A549 (cell line): ENCODE results near the gene FGF8. TPM values are rescaled to one million over a fixed set of nuclear protein-coding genes. Genes with fewer than 3 reads are reported as not detected.

Experiments used
- ATAC-seq, 2 experiments: fragments of 200-7000 bp in 1 of 2; fragments of >200 bp in 1 of 2; cut with Nextera tagmentation in 1 of 2; cut with Tn5 transposase in 1 of 2; 3 replicates each; pipeline versions ENCODE4 v1.8.0 to v1.9.1; 2018 to 2020; ENCODE audit warnings: mild to moderate bottlenecking in 1 of 2, moderate library complexity in 1 of 2
- CTCF ChIA-PET: fragments of 300-600 bp; sonication (Branson Sonifier 250); formaldehyde crosslinking; extraction: SDS; loops from one replicate; lab custom pipeline; 2021; ENCODE audit warnings: antibody characterized with exemption, inconsistent platforms; lab: Yijun Ruan, JAX
- POLR2A ChIA-PET: fragments of 350-600 bp; formaldehyde crosslinking; extraction: SDS; loops from one replicate; lab custom pipeline; 2021; ENCODE audit warnings: antibody characterized with exemption, inconsistent platforms; lab: Yijun Ruan, JAX
- DNase-seq, 2 experiments: peaks; one replicate each; pipeline versions ENCODE4 v3.0.0 to v3.0.0-alpha.2; 2011 to 2016; ENCODE audit warnings: low read depth in 1 of 2, low spot score in 1 of 2
- FAIRE-seq: peaks from 2 replicates; lab custom pipeline; 2011; peaks lifted over from hg19 to GRCh38; lab: Jason Lieb, UNC
- H3K27ac ChIP-seq, 2 experiments: fragments of >200 bp; sonication (Bioruptor Twin); formaldehyde crosslinking; 3 replicates each; pipeline ENCODE4 v1.5.1; 2016 to 2017
- H3K4me1 ChIP-seq: fragments of >200 bp; sonication (Bioruptor Twin); formaldehyde crosslinking; 3 replicates; pipeline ENCODE4 v1.6.1; 2016
- H3K4me2 ChIP-seq: fragments of >200 bp; sonication (Bioruptor Twin); formaldehyde crosslinking; 3 replicates; pipeline ENCODE4 v1.6.1; 2016
- H3K4me3 ChIP-seq: fragments of >200 bp; sonication (Bioruptor Twin); formaldehyde crosslinking; 3 replicates; pipeline ENCODE4 v1.5.1; 2016
- H3K9me3 ChIP-seq: fragments of >200 bp; sonication (Bioruptor Twin); formaldehyde crosslinking; 3 replicates; pipeline ENCODE4 v1.6.1; 2016
- CBX8 ChIP-seq: fragments of 200-600 bp; sonication (generic); IDR thresholded peaks from 2 replicates; pipeline ENCODE4 v1.6.1; 2016
- CHD2 ChIP-seq: fragments of 150-350 bp; IDR thresholded peaks from 2 replicates; pipeline ENCODE4 v1.6.1; 2014; ENCODE audit warnings: low read length; ENCODE audit not compliant: partially characterized antibody
- ESRRA ChIP-seq: fragments of 150-350 bp; IDR thresholded peaks from 2 replicates; pipeline ENCODE4 v1.6.1; 2014; ENCODE audit warnings: mild to moderate bottlenecking, low read length, borderline replicate concordance
- FOSL2 ChIP-seq, 2 experiments: fragments of 450-650 bp in 1 of 2; fragments of >200 bp in 1 of 2; sonication (Bioruptor Twin) in 1 of 2; formaldehyde crosslinking; IDR thresholded peaks; 2 replicates each; pipeline versions ENCODE4 v1.5.0 to v1.6.1; 2016 to 2020; ENCODE audit warnings: mild to moderate bottlenecking in 1 of 2, moderate library complexity in 1 of 2
- HDAC2 ChIP-seq: fragments of 200-600 bp; sonication (generic); IDR thresholded peaks from 2 replicates; pipeline ENCODE4 v1.6.1; 2016
- HOXA7 ChIP-seq: fragments of 250-450 bp; sonication (Bioruptor Pico); IDR thresholded peaks from 2 replicates; pipeline ENCODE4 v1.5.0; 2020; ENCODE audit warnings: mild to moderate bottlenecking, moderate library complexity
- HOXB5 ChIP-seq: fragments of 250-450 bp; sonication (Bioruptor Pico); IDR thresholded peaks from 2 replicates; pipeline ENCODE4 v1.5.0; 2020; ENCODE audit warnings: mild to moderate bottlenecking, moderate library complexity
- JUN ChIP-seq, 2 experiments: fragments of >200 bp; sonication (Bioruptor Twin); formaldehyde crosslinking; IDR thresholded peaks; 2 replicates in 1 of 2; 3 replicates in 1 of 2; pipeline ENCODE4 v1.6.1; 2016 to 2017
- JUNB ChIP-seq: fragments of >200 bp; sonication (Bioruptor Twin); formaldehyde crosslinking; IDR thresholded peaks from 2 replicates; pipeline ENCODE4 v1.6.1; 2016
- KDM5A ChIP-seq: fragments of 200-600 bp; sonication (generic); IDR thresholded peaks from 2 replicates; pipeline ENCODE4 v1.6.1; 2016; ENCODE audit warnings: antibody characterized with exemption, mild to moderate bottlenecking
- NFE2L2 ChIP-seq: fragments of 150-350 bp; conservative IDR thresholded peaks from 2 replicates; pipeline ENCODE4 v1.6.1; 2014; ENCODE audit warnings: low read length
- NR3C1 ChIP-seq: fragments of >200 bp; sonication (Bioruptor Twin); formaldehyde crosslinking; IDR thresholded peaks from 3 replicates; pipeline ENCODE4 v1.6.1; 2017
- PHF8 ChIP-seq: fragments of 200-600 bp; sonication (generic); IDR thresholded peaks from 2 replicates; pipeline ENCODE4 v1.6.1; 2016; ENCODE audit warnings: low read depth, mild to moderate bottlenecking, antibody characterized with exemption, moderate library complexity, borderline replicate concordance
- RAD21 ChIP-seq, 2 experiments: fragments of >200 bp in 1 of 2; sonication (Bioruptor Twin) in 1 of 2; formaldehyde crosslinking in 1 of 2; IDR thresholded peaks in 1 of 2; conservative IDR thresholded peaks in 1 of 2; 2 replicates in 1 of 2; 3 replicates in 1 of 2; pipeline ENCODE4 v1.6.1; 2012 to 2018; ENCODE audit warnings: inconsistent platforms in 1 of 2
- RARB ChIP-seq: fragments of 250-450 bp; sonication (Bioruptor Pico); IDR thresholded peaks from 2 replicates; pipeline ENCODE4 v1.8.0; 2021; ENCODE audit warnings: mild to moderate bottlenecking, moderate library complexity
- SREBF2 ChIP-seq: fragments of 450-650 bp; IDR thresholded peaks from 2 replicates; pipeline ENCODE4 v1.6.1; 2014; ENCODE audit warnings: mild to moderate bottlenecking, moderate library complexity
- TFCP2L1 ChIP-seq: fragments of 250-450 bp; sonication (Bioruptor Pico); IDR thresholded peaks from 2 replicates; pipeline ENCODE4 v1.5.0; 2021; ENCODE audit warnings: mild to moderate bottlenecking
- ZFP36 ChIP-seq: fragments of 450-650 bp; IDR thresholded peaks from 2 replicates; pipeline ENCODE4 v1.6.1; 2014; ENCODE audit warnings: borderline replicate concordance; ENCODE audit not compliant: partially characterized antibody
- WGBS: methylation state at CpG from one replicate; pipeline ENCODE4 v1.1.6; 2017; ENCODE audit errors: missing lambda C conversion rate; 5-methylcytosine and 5-hydroxymethylcytosine counted together
- polyA plus RNA-seq, 4 experiments: library from polyadenylated mRNA; depleted of rRNA in 3 of 4; stranded (reverse); fragments of >200 nt; fragmentation: RNase III in 1 of 4; extraction: RNeasy Plus Mini Kit Qiagen cat#74134 plus additional on column Dnase treatment in 1 of 4; gene quantifications; 2 replicates in 3 of 4; 3 replicates in 1 of 4; pipeline ENCODE4 v1.2.3, GENCODE V29; 2011 to 2017
- TF ChIP-seq, protein P1 (sequence below): fragments of 200-600 bp; sonication (generic); IDR thresholded peaks from 2 replicates; pipeline ENCODE4 v1.6.1; 2016; ENCODE audit warnings: antibody characterized with exemption, mild to moderate bottlenecking, moderate library complexity
- TF ChIP-seq, protein P2 (sequence below): fragments of 450-650 bp; IDR thresholded peaks from 2 replicates; pipeline ENCODE4 v1.6.1; 2014; ENCODE audit warnings: antibody characterized with exemption
- TF ChIP-seq, protein P3 (sequence below): IDR thresholded peaks from 2 replicates; pipeline ENCODE4 v1.6.1; 2012; ENCODE audit warnings: low read depth, borderline replicate concordance
- TF ChIP-seq, protein P4 (sequence below): fragments of 150-350 bp; IDR thresholded peaks from 2 replicates; pipeline ENCODE4 v1.6.1; 2014; ENCODE audit warnings: low read depth, mild to moderate bottlenecking, low read length
- TF ChIP-seq, protein P5 (sequence below): fragments of >200 bp; sonication (Bioruptor Twin); formaldehyde crosslinking; IDR thresholded peaks from 3 replicates; pipeline ENCODE4 v1.5.1; 2016
- TF ChIP-seq, protein P6 (sequence below): fragments of 250-450 bp; sonication (Bioruptor Pico); IDR thresholded peaks from 2 replicates; pipeline ENCODE4 v1.5.0; 2021; ENCODE audit warnings: mild to moderate bottlenecking, moderate library complexity, borderline replicate concordance

The FGF8 gene
- polyA plus RNA-seq, 2 of the 4 experiments (the other 2 are of a cell fraction) = 0.12 TPM; not detected in 1

DNA sequence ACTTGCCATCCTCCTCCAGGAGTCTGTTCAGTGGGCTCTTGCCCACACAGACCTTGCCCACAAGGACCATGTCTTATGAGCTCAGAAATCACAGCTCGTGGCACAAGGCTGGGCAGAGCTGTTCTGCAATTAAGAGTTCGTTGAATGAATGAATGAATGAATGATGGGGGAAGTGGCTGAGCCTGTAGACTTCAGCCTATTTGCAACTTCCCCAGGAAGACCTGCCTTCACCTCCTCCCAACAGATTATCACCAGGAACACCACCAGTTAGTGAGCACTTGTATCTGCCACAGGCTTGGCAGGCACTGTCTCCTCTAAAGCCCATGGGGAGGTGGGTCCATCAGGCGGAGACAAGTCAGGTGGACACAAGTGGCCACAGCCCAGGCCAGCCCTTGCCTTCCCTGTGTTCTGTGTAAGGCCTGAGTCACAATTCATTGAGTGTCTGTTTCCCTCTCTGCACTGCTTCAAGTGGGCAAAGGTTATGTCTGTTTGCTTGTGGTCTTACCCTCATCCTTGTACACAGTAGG is 1.8 kb upstream of the FGF8 start:
- Histone ChIP-seq H3K4me3 (no peak overlapping the region), H3K27ac (no peak overlapping the region), H3K4me1 (peaks cover 30% of the 10 kb centered on the region), H3K4me2 (no peak overlapping the region), H3K9me3 (no peaks in the 10 kb centered on the region)
- FAIRE-seq = no peak
- TF ChIP-seq ZFP36 = no peak
- no peak for TF ChIP-seq KDM5A
- no peak for TF ChIP-seq FOSL2 (IDR thresholded peaks at IDR 0.05)
- TF ChIP-seq FOSL2 (CRISPR knock-in tag; IDR thresholded peaks at IDR 0.05) = no peak
- TF ChIP-seq NR3C1 = no peak
- TF ChIP-seq, protein P1, sequence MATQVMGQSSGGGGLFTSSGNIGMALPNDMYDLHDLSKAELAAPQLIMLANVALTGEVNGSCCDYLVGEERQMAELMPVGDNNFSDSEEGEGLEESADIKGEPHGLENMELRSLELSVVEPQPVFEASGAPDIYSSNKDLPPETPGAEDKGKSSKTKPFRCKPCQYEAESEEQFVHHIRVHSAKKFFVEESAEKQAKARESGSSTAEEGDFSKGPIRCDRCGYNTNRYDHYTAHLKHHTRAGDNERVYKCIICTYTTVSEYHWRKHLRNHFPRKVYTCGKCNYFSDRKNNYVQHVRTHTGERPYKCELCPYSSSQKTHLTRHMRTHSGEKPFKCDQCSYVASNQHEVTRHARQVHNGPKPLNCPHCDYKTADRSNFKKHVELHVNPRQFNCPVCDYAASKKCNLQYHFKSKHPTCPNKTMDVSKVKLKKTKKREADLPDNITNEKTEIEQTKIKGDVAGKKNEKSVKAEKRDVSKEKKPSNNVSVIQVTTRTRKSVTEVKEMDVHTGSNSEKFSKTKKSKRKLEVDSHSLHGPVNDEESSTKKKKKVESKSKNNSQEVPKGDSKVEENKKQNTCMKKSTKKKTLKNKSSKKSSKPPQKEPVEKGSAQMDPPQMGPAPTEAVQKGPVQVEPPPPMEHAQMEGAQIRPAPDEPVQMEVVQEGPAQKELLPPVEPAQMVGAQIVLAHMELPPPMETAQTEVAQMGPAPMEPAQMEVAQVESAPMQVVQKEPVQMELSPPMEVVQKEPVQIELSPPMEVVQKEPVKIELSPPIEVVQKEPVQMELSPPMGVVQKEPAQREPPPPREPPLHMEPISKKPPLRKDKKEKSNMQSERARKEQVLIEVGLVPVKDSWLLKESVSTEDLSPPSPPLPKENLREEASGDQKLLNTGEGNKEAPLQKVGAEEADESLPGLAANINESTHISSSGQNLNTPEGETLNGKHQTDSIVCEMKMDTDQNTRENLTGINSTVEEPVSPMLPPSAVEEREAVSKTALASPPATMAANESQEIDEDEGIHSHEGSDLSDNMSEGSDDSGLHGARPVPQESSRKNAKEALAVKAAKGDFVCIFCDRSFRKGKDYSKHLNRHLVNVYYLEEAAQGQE = no peak
- no peak for TF ChIP-seq NFE2L2
- no peak for TF ChIP-seq ESRRA
- no peak for TF ChIP-seq PHF8
- TF ChIP-seq, protein P2, sequence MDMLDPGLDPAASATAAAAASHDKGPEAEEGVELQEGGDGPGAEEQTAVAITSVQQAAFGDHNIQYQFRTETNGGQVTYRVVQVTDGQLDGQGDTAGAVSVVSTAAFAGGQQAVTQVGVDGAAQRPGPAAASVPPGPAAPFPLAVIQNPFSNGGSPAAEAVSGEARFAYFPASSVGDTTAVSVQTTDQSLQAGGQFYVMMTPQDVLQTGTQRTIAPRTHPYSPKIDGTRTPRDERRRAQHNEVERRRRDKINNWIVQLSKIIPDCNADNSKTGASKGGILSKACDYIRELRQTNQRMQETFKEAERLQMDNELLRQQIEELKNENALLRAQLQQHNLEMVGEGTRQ = no peak
- no peak for TF ChIP-seq HOXB5 (CRISPR knock-in tag)
- TF ChIP-seq HDAC2 = no peak
- no peak for TF ChIP-seq TFCP2L1 (CRISPR knock-in tag)
- no peak for TF ChIP-seq JUNB
- TF ChIP-seq, protein P3, sequence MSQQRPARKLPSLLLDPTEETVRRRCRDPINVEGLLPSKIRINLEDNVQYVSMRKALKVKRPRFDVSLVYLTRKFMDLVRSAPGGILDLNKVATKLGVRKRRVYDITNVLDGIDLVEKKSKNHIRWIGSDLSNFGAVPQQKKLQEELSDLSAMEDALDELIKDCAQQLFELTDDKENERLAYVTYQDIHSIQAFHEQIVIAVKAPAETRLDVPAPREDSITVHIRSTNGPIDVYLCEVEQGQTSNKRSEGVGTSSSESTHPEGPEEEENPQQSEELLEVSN = no peak
- no peak for TF ChIP-seq HOXA7 (CRISPR knock-in tag)
- 93% methylated on average over 3 of the region's 3 CpGs for WGBS
- POLR2A ChIA-PET = no interaction called here
- ATAC-seq = no peak
- CTCF ChIA-PET = interaction anchor here (5.2 kb wide), 1 partner anchor 8 kb away, joined by 102 read pairs; no protein-coding TSS in a partner anchor
- peak in 1 of 2 experiments; percentile 36 for DNase-seq

DNA sequence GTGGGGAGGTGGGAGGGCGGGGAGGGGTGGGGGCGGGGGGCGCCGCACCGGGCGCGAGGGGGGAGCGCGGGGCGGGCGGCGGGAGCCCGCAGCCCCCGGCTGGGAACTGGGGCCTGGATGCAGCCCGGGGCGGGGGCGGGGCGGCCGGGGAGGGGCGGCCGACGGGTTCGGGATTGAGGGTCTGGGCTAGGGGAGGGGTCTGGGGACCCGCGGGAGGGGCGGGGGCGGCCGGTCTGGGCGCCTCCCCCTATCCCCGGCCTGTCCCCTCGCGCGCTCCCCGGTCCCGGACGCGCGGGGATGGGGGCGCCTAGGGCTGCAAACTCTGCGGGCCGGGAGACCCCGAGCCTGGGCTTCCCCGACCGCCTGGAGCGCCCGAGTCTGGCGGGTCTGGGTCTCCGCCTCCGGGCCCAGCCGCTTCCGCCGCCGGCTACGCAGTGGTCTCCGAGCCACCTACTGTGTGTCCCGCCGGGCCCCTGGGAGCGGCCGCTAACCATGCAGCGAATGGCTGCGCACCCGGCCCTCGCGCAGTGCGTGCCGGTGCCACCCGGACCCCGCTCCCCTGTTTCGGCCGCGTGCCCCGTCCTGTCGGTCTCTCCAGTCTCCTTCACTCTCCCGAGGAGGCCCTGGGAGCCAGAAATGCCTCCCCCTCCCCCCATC is 375 bp upstream of the FGF8 start:
- DNase-seq = no peak
- H3K4me2 ChIP-seq = peak overlapping the region; percentile 99
- ChIA-PET CTCF (interaction anchor here (0.6 to 0.8 kb wide), 3 partner anchors 67 to 562 kb away, joined by 3 read pairs; no protein-coding TSS in a partner anchor), POLR2A (no interaction called here)
- H3K4me3 ChIP-seq = peak overlapping the region; percentile 53
- H3K9me3 ChIP-seq = no peaks in the 10 kb centered on the region
- no peak for ATAC-seq
- H3K27ac ChIP-seq = peak overlapping the region; percentile 3 to 82; a peak in 4 of 6 replicates
- no peak for FAIRE-seq
- peaks cover 20% of the 10 kb centered on the region for H3K4me1 ChIP-seq
- 97% methylated on average over 21 of the region's 74 CpGs for WGBS
- TF ChIP-seq RARB (CRISPR knock-in tag) = no peak
- TF ChIP-seq, protein P4, sequence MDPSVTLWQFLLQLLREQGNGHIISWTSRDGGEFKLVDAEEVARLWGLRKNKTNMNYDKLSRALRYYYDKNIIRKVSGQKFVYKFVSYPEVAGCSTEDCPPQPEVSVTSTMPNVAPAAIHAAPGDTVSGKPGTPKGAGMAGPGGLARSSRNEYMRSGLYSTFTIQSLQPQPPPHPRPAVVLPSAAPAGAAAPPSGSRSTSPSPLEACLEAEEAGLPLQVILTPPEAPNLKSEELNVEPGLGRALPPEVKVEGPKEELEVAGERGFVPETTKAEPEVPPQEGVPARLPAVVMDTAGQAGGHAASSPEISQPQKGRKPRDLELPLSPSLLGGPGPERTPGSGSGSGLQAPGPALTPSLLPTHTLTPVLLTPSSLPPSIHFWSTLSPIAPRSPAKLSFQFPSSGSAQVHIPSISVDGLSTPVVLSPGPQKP = no peak
- TF ChIP-seq SREBF2 = no peak
- TF ChIP-seq CHD2 = no peak
- TF ChIP-seq CBX8 = no peak
- no peak for TF ChIP-seq JUN (IDR thresholded peaks at IDR 0.05)
- TF ChIP-seq, protein P5, sequence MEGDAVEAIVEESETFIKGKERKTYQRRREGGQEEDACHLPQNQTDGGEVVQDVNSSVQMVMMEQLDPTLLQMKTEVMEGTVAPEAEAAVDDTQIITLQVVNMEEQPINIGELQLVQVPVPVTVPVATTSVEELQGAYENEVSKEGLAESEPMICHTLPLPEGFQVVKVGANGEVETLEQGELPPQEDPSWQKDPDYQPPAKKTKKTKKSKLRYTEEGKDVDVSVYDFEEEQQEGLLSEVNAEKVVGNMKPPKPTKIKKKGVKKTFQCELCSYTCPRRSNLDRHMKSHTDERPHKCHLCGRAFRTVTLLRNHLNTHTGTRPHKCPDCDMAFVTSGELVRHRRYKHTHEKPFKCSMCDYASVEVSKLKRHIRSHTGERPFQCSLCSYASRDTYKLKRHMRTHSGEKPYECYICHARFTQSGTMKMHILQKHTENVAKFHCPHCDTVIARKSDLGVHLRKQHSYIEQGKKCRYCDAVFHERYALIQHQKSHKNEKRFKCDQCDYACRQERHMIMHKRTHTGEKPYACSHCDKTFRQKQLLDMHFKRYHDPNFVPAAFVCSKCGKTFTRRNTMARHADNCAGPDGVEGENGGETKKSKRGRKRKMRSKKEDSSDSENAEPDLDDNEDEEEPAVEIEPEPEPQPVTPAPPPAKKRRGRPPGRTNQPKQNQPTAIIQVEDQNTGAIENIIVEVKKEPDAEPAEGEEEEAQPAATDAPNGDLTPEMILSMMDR = no peak
- no peak for TF ChIP-seq HDAC2
- TF ChIP-seq TFCP2L1 (CRISPR knock-in tag) = no peak
- TF ChIP-seq, protein P2 = no peak
- TF ChIP-seq, protein P6, sequence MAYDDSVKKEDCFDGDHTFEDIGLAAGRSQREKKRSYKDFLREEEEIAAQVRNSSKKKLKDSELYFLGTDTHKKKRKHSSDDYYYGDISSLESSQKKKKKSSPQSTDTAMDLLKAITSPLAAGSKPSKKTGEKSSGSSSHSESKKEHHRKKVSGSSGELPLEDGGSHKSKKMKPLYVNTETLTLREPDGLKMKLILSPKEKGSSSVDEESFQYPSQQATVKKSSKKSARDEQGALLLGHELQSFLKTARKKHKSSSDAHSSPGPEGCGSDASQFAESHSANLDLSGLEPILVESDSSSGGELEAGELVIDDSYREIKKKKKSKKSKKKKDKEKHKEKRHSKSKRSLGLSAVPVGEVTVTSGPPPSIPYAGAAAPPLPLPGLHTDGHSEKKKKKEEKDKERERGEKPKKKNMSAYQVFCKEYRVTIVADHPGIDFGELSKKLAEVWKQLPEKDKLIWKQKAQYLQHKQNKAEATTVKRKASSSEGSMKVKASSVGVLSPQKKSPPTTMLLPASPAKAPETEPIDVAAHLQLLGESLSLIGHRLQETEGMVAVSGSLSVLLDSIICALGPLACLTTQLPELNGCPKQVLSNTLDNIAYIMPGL (CRISPR knock-in tag) = no peak
- no peak for TF ChIP-seq RAD21 (conservative IDR thresholded peaks at IDR 0.05 in 1 of 2, IDR thresholded peaks at IDR 0.05 in 1 of 2)
